IPS-15b (cell line): ENCODE results near the gene GPR143.

ENCODE experiments used
- H3K27me3 ChIP-seq: one replicate; pipeline ENCODE4 v1.6.1; 2013; ENCODE audit warnings: low read length; ENCODE audit not compliant: control insufficient read depth, insufficient read depth
- H3K36me3 ChIP-seq: one replicate; pipeline ENCODE4 v1.6.1; 2013; ENCODE audit warnings: low read length; ENCODE audit not compliant: control insufficient read depth, insufficient read depth
- H3K4me1 ChIP-seq: one replicate; pipeline ENCODE4 v1.6.1; 2013; ENCODE audit warnings: mild to moderate bottlenecking, low read length; ENCODE audit not compliant: control insufficient read depth, insufficient read depth
- H3K4me3 ChIP-seq: one replicate; pipeline ENCODE4 v1.5.1; 2013; ENCODE audit warnings: low read depth, low read length
- H3K9ac ChIP-seq: one replicate; pipeline ENCODE4 v1.6.1; 2013; ENCODE audit warnings: low read depth, mild to moderate bottlenecking, low read length
- H3K9me3 ChIP-seq: one replicate; pipeline ENCODE4 v1.6.1; 2013; ENCODE audit warnings: mild to moderate bottlenecking, low read length; ENCODE audit not compliant: control insufficient read depth, insufficient read depth

GPR143 gene

DNA sequence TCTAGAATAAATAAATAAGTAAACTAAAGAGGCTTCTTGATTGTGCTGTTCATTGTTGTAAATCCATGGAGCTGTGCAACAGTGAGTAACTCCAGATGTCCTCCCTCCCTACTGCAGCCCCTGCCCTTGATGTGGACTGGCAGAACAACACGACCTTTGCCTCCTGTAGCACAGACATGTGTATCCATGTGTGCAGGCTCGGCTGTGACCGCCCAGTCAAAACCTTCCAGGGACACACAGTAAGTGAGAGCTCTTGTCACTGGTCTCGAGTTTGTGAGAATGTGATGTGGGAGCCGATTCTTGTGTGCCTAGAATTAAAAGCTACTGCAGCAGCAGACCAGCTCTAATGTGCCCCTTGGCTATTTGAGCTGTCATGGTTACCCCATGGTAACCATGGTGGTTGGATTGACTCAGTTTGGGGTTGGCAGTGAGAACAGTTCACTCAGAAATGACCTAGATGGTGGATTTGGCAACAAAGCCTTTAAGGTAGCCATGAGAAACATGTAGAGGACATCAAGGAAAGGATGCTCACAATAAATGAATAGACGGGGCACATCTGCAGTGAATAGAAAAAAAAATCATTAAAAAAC is 60.7 kb downstream of the GPR143 start:
- Histone ChIP-seq H3K4me3 (no peak overlapping the region), H3K9me3 (no peaks in the 10 kb centered on the region), H3K36me3 (no peaks in the 10 kb centered on the region), H3K4me1 (no peaks in the 10 kb centered on the region), H3K27me3 (no peaks in the 10 kb centered on the region), H3K9ac (no peak overlapping the region)

DNA sequence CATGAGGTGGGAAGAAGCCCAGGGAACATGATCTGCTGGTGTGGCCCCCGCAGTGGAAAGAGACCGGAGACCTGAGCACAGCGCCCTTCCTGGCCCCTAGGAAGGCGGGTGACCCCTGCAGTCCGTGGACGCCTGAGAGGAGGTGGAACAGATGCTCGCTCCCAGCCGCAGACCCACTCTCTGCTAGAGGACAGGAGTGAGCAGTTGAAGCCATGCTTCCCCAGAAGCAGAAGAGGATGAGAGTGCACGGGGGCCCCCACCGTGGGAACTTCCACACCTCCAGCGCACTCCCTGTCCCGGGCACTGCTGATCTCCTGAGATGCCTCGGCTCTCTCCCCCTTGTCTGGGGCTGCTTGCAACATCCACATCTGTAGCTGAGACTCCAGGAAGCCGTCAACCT is 62.2 kb downstream of the GPR143 start:
- no peaks in the 10 kb centered on the region for H3K4me1 ChIP-seq
- H3K4me3 ChIP-seq = no peak overlapping the region
- H3K27me3 ChIP-seq = no peaks in the 10 kb centered on the region
- H3K36me3 ChIP-seq = no peaks in the 10 kb centered on the region
- H3K9ac ChIP-seq = no peak overlapping the region
- no peaks in the 10 kb centered on the region for H3K9me3 ChIP-seq

DNA sequence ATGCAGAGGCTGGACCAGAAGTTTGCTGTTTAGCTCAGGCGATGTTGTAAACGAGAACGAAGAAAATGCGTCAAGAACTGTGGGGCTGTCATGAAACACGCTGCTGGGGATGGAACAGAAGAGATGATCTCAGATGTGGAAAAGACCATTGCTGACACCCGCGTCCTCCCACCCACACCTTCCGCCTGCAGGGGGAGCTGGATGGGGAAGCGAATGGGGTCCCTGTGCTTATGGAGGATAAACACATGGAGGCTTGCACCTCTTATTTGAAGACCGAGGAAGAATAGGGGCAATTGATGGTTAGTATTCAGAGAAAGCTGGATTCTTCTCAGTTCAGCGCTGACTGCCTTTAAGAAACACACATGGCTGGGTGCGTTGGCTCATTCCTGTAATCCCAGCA is 63.9 kb downstream of the GPR143 start:
- Histone ChIP-seq H3K4me3 (no peak overlapping the region), H3K9me3 (no peaks in the 10 kb centered on the region), H3K4me1 (no peaks in the 10 kb centered on the region), H3K36me3 (no peaks in the 10 kb centered on the region), H3K9ac (no peak overlapping the region), H3K27me3 (no peaks in the 10 kb centered on the region)

DNA sequence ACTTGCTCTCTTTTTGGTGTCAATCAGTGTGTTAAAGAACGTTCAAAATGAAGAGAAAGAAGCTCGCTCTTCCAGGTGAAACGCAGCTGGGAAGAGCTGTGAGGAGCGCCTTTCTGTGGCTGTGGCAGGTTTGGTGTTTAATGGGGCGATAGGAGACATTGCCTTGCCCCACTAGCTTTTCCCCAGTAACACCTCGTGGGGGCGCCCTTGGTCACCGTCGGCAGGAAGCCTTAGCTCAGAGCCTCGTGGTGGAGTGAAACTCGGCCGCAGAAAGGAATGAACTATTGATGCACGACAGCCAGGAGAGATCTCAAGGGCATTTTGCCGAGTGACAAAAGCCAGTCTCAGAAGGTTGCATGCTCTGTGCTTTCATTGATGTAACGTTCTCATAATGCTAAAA is 65.1 kb downstream of the GPR143 start:
- H3K4me1 ChIP-seq = no peaks in the 10 kb centered on the region
- no peaks in the 10 kb centered on the region for H3K27me3 ChIP-seq
- H3K9ac ChIP-seq = no peak overlapping the region
- peaks cover 2% of the 10 kb centered on the region for H3K9me3 ChIP-seq
- no peak overlapping the region for H3K4me3 ChIP-seq
- no peaks in the 10 kb centered on the region for H3K36me3 ChIP-seq

DNA sequence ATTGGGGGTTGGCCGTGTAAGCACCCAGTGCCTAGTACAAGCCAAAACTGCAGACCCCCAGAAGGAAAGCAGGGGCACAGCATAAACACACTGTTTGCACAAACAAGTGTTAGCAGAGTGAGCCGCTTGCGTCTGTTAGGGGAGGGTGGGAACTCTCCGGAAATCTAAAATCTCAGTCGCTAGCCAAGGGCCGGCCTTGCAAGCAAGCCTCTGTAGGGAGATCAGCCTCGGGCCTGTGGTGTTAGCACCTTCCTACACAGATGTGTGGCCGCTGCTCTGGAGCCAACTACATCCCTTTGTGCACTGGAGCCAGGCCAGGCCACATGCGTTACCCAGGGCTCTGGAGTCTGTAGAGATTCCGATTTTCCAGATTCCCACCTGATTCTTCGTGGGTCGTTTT is 67.1 kb downstream of the GPR143 start:
- no peaks in the 10 kb centered on the region for H3K4me1 ChIP-seq
- H3K4me3 ChIP-seq = no peak overlapping the region
- H3K9me3 ChIP-seq = peaks cover 2% of the 10 kb centered on the region
- H3K27me3 ChIP-seq = no peaks in the 10 kb centered on the region
- H3K36me3 ChIP-seq = peaks cover 4% of the 10 kb centered on the region
- H3K9ac ChIP-seq = no peak overlapping the region

DNA sequence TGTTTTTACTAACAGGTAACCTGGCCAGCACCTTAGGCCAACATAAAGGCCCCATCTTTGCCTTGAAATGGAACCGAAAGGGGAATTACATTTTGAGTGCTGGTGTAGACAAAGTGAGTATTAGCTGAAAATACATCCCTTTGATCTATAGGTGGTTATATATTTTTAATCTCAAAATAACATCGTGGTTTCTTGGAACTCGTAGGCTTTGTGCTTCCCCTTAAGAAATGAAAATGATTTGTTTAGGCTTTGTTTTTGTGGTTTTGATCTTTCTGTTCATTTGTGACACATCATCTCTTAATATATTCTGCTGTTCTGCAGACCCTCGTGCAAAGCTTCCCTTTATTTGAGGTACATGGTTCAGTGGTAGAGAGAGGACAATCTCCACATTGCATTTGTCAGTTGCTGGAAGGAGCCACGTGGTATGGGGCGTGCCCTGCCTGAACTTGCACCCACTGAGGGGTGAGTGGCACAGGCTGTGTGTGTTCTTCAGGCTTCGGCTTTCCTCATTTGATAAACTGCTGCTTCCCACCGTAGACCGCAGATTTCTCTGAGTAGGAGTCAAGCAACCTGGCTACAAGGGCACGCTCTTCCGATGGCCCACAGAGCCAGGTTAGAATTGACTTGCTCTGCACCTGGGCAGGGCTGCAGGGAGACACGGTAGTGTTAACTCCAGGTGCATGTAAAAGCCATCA is 72.2 kb downstream of the GPR143 start:
- H3K4me1 ChIP-seq = no peaks in the 10 kb centered on the region
- no peak overlapping the region for H3K9ac ChIP-seq
- no peak overlapping the region for H3K4me3 ChIP-seq
- peaks cover 8% of the 10 kb centered on the region for H3K36me3 ChIP-seq
- peaks cover 2% of the 10 kb centered on the region for H3K9me3 ChIP-seq
- H3K27me3 ChIP-seq = no peaks in the 10 kb centered on the region

DNA sequence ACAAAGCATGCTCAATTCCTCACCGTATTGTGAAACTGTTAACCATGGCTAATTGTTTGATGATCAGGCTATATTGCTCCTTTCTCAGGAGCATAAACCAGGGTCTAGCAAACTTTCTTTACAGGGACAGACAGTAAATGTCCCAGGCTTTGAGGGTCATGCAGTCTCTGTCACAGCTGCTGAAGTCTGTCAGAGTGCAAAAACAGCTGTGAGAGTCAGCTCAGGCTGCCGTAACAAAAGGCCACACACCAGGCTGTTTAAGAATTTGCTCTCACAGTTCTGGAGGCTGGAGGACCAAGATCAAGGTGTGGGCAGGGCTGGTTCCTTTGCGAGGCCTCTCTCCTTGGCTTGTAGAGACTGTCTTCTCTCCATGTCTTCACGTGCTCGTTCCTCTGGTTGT is 75.6 kb downstream of the GPR143 start:
- Histone ChIP-seq H3K4me3 (no peak overlapping the region), H3K9me3 (no peaks in the 10 kb centered on the region), H3K4me1 (no peaks in the 10 kb centered on the region), H3K36me3 (peaks cover 12% of the 10 kb centered on the region), H3K9ac (no peak overlapping the region), H3K27me3 (no peaks in the 10 kb centered on the region)

DNA sequence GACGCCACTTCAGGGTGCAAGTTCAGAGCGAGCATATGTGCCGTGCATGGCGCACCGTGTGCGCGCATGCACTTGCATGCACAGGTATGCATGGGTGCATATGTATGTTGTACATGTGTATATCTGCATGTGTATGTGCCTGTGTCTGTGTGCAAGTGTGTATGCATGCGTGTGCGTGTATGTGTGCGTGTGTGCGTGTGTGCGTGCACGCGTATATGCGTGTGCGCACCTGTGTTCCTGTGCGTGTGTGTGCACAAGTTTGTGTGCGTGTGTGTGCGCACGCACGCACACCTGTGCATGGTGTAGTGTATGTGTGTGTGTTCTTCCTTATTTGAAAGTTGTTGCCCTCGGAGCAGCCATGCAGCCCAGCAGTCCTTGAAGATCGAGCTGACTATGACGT is 76.8 kb downstream of the GPR143 start:
- H3K9ac ChIP-seq = no peak overlapping the region
- H3K4me1 ChIP-seq = no peaks in the 10 kb centered on the region
- H3K36me3 ChIP-seq = peaks cover 10% of the 10 kb centered on the region
- no peaks in the 10 kb centered on the region for H3K9me3 ChIP-seq
- H3K27me3 ChIP-seq = no peaks in the 10 kb centered on the region
- H3K4me3 ChIP-seq = no peak overlapping the region

DNA sequence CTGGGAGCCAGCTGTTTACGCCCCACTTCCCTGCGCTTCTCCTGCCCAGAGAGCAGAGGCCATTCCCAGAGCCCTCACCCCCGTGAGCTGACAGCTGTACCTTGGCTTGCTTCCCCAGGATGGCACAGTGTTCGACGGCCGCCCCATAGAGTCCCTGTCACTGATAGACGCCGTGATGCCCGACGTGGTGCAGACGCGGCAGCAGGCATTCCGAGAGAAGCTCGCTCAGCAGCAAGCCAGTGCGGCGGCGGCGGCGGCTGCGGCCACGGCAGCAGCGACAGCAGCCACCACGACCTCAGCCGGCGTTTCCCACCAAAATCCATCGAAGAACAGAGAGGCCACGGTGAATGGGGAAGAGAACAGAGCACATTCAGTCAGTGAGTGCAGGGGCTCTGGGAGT is 77.7 kb downstream of the GPR143 start:
- Histone ChIP-seq H3K4me1 (no peaks in the 10 kb centered on the region), H3K9me3 (no peaks in the 10 kb centered on the region), H3K27me3 (no peaks in the 10 kb centered on the region), H3K4me3 (no peak overlapping the region), H3K9ac (no peak overlapping the region), H3K36me3 (peaks cover 7% of the 10 kb centered on the region)

DNA sequence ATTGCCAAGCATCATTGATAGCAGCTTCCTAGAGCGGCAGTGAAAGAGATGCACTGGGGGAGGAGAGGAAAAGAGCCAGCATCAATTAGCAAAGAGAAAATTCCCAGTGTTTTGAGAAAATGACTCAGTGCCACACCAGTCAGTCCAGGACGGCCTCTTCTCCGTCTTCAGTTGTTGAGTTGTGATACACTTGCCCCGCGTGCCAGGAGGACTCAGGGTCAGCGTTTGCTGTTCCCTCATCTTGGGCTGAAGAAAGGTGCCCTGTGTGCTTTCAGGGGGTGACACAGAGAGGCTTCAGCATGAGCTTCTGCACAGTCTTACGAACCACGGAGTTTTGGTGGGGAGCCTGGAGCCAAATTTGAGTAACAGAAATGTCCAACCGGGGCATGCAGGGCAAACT is 82.3 kb downstream of the GPR143 start:
- peaks cover 6% of the 10 kb centered on the region for H3K36me3 ChIP-seq

DNA sequence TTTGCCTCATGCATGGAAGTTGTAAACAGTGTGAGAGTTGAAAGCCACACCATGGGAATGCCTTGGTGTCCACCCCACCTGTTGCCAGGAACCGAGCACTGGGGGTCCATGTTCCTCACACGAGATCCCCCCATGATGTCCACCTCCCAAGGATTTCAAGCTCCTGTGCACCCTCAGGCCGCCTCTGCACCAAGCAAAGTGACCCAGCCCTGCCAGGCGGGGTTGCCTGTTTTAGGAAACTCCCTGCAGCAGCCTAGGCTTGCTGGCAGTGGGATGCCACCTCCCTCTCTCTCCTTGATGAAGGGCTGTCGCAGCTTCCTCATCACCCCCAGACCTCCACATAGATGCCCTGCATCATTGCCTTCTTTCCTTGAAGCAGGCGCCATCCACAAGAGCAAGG is 82.8 kb downstream of the GPR143 start:
- Histone ChIP-seq H3K9ac (no peak overlapping the region), H3K36me3 (peaks cover 6% of the 10 kb centered on the region), H3K4me3 (no peak overlapping the region), H3K27me3 (no peaks in the 10 kb centered on the region), H3K4me1 (no peaks in the 10 kb centered on the region), H3K9me3 (peaks cover 3% of the 10 kb centered on the region)

More for the DNA sequence above, 82.3 kb downstream of the GPR143 start:
- no peaks in the 10 kb centered on the region for H3K27me3 ChIP-seq
- peaks cover 3% of the 10 kb centered on the region for H3K9me3 ChIP-seq
- no peak overlapping the region for H3K4me3 ChIP-seq
- H3K9ac ChIP-seq = no peak overlapping the region
- H3K4me1 ChIP-seq = no peaks in the 10 kb centered on the region

DNA sequence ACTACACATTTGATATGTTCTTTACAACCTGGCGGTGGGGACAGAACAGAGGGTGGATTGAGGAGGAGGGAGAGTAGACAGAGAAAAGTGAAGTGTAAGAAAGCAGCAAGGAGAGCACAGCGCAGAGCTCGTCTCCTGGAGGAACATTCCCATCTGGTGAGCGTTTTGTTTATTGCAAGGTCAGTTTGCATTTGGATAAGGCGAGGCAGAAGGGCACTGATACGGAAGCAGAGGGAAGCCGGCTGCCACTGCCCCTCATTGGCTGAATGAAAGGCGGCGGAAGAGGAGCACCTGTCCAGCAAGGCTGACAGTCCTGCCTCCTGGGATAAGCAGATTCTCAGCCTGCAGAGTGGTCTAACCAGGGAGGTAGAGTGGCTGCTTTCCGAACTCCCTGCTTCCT is 83.2 kb downstream of the GPR143 start:
- H3K36me3 ChIP-seq = peaks cover 6% of the 10 kb centered on the region
- H3K27me3 ChIP-seq = no peaks in the 10 kb centered on the region
- no peaks in the 10 kb centered on the region for H3K4me1 ChIP-seq
- no peak overlapping the region for H3K9ac ChIP-seq
- peaks cover 3% of the 10 kb centered on the region for H3K9me3 ChIP-seq
- no peak overlapping the region for H3K4me3 ChIP-seq
